NK-92 treated with Interleukin-12 subunit alpha and Interleukin-12 subunit beta, amount 100 ng/mL, for 24 hours (cell line): ENCODE data around the gene ZBTB17.
A peak's percentile ranks its signal among the peaks of the same experiment; 100 is the strongest.
"Not testable (repeated sequence)": the region's sequence is repeated elsewhere in the genome, so short reads cannot be mapped to it uniquely, and the experiment has no call there.

ENCODE experiments used
- DNase-seq: peaks from one replicate; lab custom pipeline; 2025; lab: John Stamatoyannopoulos, UW

ZBTB17 gene

GRCh38 chr1:15935056-15935950 lies 40.6 kb downstream of the ZBTB17 start:
- no peak for DNase-seq

DNA sequence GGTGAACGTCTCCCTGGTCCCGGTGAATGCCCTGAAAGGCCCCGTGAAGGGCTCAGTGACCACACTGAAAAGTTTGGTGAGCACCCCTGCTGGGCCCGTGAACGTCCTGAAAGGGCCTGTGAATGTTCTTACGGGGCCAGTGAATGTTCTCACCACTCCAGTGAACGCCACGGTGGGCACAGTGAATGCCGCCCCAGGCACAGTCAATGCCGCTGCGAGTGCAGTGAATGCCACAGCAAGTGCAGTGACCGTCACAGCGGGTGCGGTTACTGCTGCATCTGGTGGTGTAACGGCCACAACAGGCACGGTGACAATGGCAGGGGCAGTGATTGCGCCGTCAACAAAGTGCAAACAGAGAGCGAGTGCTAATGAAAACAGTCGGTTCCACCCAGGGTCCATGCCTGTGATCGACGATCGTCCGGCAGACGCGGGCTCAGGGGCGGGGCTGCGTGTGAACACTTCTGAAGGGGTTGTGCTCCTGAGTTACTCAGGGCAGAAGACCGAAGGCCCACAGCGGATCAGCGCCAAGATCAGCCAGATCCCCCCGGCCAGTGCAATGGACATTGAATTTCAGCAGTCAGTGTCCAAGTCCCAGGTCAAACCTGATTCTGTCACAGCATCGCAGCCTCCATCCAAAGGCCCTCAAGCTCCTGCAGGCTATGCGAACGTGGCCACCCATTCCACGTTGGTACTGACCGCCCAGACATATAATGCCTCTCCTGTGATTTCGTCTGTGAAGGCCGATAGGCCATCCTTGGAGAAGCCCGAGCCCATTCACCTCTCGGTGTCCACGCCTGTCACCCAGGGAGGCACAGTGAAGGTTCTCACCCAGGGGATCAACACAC lies 41.5 kb downstream of the ZBTB17 start:
- no peak for DNase-seq

DNA sequence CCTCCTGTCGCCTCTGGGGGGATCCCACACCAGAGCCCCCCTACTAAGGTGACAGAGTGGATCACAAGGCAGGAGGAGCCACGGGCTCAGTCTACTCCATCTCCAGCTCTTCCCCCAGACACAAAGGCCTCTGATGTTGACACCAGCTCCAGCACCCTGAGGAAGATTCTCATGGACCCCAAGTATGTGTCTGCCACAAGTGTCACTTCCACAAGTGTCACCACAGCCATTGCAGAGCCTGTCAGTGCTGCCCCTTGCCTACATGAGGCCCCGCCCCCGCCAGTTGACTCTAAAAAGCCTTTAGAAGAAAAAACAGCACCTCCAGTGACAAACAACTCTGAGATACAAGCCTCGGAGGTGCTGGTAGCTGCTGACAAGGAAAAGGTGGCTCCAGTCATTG lies 42.2 kb downstream of the ZBTB17 start:
- DNase-seq, result no peak

DNA sequence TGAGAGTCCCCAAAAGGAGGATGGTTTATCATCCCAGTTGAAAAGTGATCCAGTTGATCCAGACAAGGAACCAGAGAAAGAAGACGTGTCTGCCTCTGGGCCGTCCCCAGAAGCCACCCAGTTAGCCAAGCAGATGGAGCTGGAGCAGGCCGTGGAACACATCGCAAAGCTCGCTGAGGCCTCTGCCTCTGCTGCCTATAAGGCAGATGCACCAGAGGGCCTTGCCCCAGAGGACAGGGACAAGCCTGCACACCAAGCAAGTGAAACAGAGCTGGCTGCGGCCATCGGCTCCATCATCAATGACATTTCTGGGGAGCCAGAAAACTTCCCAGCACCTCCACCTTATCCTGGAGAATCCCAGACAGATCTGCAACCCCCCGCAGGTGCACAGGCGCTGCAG lies 43.3 kb downstream of the ZBTB17 start:
- DNase-seq, result no peak

GRCh38 chr1:15931884-15932283 lies 44.0 kb downstream of the ZBTB17 start:
- DNase-seq, result no peak

- no peak for DNase-seq
Observed at GRCh38 chr1:15931401-15931800, 44.5 kb downstream of the ZBTB17 start.

- no peak for DNase-seq
Observed at GRCh38 chr1:15928971-15929965, 46.6 kb downstream of the ZBTB17 start.

DNA sequence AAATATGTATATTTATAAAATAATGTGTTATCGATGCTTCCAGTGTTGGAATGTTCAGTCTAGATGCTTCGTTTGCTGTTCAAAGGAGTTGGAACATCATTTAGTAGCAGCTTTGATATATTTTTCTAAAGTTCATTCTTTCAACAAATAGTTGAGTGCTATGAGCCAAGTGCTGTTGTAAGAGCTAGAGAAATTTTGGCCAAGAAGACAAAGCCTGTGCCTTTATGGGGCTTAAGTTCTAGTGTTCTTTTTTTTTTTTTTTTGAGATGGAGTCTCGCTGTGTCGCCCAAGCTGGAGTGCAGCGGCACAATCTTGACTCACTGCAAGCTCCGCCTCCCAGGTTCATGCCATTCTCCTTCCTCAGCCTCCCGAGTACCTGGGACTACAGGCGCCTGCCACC lies 49.5 kb downstream of the ZBTB17 start:
- not testable (repeated sequence) for DNase-seq

- DNase-seq, result no peak
Observed at GRCh38 chr1:15923241-15923640, 52.7 kb downstream of the ZBTB17 start.

DNA sequence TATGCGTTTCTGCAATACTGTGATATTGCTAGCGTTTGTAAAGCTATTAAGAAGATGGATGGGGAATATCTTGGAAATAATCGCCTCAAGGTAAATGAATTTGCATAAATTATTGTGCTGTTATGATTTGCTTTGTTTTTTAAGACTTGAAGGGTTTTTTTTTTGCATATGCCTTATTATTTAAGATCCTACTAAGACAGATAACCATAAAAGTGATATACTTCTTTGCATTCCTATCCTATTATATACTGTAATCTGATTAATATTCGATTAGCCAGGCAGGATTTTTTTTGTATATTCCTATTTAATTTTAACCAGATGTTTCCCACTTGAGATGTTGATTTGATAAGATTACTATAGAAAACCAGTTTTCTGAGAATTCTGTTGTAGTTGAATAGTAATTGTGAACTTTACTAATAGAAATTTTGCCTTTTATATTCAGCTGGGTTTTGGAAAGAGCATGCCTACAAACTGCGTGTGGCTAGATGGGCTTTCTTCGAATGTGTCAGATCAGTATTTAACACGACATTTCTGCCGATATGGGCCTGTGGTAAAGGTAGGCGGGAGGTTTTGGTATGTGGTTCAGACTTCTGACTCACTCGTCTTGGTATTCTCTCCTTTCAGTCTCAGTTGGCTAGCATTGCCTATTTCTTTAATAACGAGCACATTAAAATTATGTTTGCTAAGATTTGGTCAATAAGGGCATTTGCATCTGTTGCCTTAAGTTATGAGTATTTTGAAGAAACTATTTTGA lies 56.8 kb downstream of the ZBTB17 start:
- DNase-seq, result peak; percentile 13

DNA sequence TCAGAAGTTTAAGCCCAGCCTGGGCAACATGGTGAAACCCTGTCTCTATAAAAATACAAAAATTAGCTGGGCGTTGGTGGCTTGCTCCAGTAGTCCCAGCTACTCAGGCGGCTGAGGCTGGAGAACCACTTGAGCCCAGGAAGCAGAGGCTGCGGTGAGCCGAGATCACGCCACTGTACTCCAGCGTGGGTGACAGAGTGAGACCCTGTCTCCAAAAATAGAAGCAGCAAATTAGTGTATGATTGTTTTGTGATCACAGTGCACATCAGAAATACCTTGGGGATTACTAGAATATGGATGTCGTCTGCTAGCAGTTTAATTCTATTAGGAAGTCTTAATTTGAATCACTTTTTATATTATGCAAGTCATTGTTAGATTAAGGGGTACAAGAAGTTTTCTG lies 59.0 kb downstream of the ZBTB17 start:
- DNase-seq, result no peak

- no peak for DNase-seq
Observed at GRCh38 chr1:15916417-15916816, 59.5 kb downstream of the ZBTB17 start.

- no peak for DNase-seq
Observed at GRCh38 chr1:15915991-15916390, 59.9 kb downstream of the ZBTB17 start.

GRCh38 chr1:15913607-15914006 lies 62.3 kb downstream of the ZBTB17 start:
- not testable (repeated sequence) for DNase-seq

DNA sequence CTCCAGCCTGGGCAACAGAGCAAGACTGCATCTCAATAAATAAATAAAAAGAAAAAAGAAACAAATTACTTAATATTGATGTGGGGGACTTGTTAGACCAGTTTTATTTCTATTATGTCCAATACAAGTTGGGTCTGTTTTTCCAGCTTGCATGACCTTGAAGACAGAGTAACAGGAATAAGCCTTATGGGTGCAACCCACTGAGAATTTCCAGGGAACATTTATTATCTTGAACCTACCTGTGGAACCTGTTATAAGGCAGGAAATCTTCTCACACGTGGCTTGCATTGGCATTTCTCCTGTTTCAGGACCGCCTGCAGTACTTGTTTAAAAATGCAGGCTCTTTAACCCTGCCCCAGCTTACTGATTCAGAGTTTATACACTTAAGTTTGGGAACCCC lies 64.0 kb downstream of the ZBTB17 start:
- no peak for DNase-seq

DNA sequence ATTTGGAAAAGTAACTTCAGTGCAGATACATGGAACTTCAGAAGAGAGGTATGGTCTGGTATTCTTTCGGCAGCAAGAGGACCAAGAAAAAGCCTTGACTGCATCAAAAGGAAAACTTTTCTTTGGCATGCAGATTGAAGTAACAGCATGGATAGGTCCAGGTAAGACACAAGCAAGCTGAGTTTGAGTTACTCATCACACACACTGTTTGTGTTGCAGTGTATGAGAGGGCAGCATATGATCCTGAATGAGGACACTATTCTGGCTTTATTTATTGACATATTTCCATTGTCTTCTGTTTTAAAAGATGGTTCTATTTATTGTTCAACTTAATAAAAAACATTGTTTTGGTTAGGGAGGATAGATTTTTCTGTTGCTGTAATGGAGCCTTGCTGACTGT lies 64.8 kb downstream of the ZBTB17 start:
- no peak for DNase-seq

DNA sequence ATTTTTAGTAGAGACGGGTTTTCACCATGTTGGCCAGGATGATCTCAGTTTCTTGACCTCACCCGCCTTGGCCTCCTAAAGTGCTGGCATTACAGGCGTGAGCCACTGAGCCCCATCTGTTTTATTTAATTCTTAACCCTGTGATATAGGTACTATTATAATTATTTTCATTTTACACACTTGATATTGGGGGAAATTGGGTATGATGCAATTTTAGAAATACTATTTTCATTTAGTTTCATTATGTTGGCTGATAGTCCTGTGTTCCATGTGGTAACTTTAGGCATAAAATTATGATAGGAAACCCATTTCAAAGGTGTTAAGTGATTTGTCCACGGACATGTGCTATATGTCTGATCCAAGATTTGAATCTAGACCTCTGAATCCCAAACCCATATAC lies 67.3 kb downstream of the ZBTB17 start:
- DNase-seq, result no peak

- no peak for DNase-seq
Observed at GRCh38 chr1:15902882-15903281, 73.0 kb downstream of the ZBTB17 start.

- no peak for DNase-seq
Observed at GRCh38 chr1:15900662-15901279, 75.1 kb downstream of the ZBTB17 start.

DNA sequence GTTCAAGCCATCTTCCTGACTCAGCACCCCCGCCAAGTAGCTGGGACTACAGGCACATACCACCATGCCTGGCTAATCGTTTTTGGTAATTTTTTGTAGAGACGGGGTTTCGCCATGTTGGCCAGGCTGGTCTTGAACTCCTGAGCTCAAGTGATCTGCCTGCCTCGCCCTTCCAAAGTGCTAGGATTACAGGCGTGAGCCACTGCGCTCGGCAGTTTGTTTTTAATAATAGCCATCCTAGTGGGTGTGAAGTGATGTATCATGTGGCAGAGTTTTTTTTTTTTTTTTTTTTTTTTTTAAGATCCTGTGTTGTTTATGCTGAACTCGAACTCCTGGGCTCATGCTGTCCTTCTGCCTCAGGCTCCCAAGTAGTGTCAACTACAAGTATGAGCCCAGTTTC lies 76.6 kb downstream of the ZBTB17 start:
- DNase-seq, result no peak
